H9 (cell line): ENCODE results near the gene IPO11. TPM values are rescaled to one million over a fixed set of nuclear protein-coding genes. Genes with fewer than 3 reads are reported as not detected.

Experiments used
- DNase-seq: peaks from one replicate; pipeline ENCODE4 v3.0.0-alpha.2; 2017
- H2AFZ ChIP-seq: one replicate; pipeline ENCODE4 v1.6.1; 2013; ENCODE audit warnings: mild to moderate bottlenecking, low read length, control low read depth, moderate library complexity
- H2AK5ac ChIP-seq: 2 replicates; pipeline ENCODE4 v1.6.1; 2013; ENCODE audit warnings: low read length, control low read depth, mixed read lengths; ENCODE audit not compliant: insufficient read length
- H2BK120ac ChIP-seq: one replicate; pipeline ENCODE4 v1.6.1; 2013; ENCODE audit warnings: low read depth, mild to moderate bottlenecking, low read length, control low read depth, inconsistent platforms; ENCODE audit not compliant: poor library complexity, severe bottlenecking
- H2BK12ac ChIP-seq: 2 replicates; pipeline ENCODE4 v1.6.1; 2013; ENCODE audit warnings: low read length, control low read depth, mixed read lengths, low read depth; ENCODE audit not compliant: insufficient read length
- H2BK15ac ChIP-seq: 2 replicates; pipeline ENCODE4 v1.6.1; 2013; ENCODE audit warnings: low read depth, low read length, control low read depth
- H2BK20ac ChIP-seq: one replicate; pipeline ENCODE4 v1.6.1; 2013; ENCODE audit warnings: low read depth, mild to moderate bottlenecking, low read length, control low read depth, inconsistent platforms; ENCODE audit not compliant: poor library complexity, severe bottlenecking
- H2BK5ac ChIP-seq: 2 replicates; pipeline ENCODE4 v1.6.1; 2013; ENCODE audit warnings: low read length, control low read depth, mixed read lengths; ENCODE audit not compliant: insufficient read length
- H3K14ac ChIP-seq: 2 replicates; pipeline ENCODE4 v1.6.1; 2013; ENCODE audit warnings: low read length, control low read depth; ENCODE audit not compliant: insufficient read depth
- H3K18ac ChIP-seq: 2 replicates; pipeline ENCODE4 v1.6.1; 2013; ENCODE audit warnings: low read depth, mild to moderate bottlenecking, mixed read lengths, low read length, control low read depth; ENCODE audit not compliant: insufficient read length
- H3K23ac ChIP-seq: 2 replicates; pipeline ENCODE4 v1.6.1; 2013; ENCODE audit warnings: low read length, control low read depth, mixed read lengths, low read depth; ENCODE audit not compliant: insufficient read length
- H3K23me2 ChIP-seq: 2 replicates; pipeline ENCODE4 v1.6.1; 2013; ENCODE audit warnings: low read depth, mild to moderate bottlenecking, mixed read lengths, low read length, control low read depth; ENCODE audit not compliant: insufficient read length, poor library complexity, severe bottlenecking
- H3K27ac ChIP-seq: 2 replicates; pipeline ENCODE4 v1.5.1; 2013; ENCODE audit warnings: low read length, control low read depth, mixed read lengths, low read depth; ENCODE audit not compliant: insufficient read length
- H3K27me3 ChIP-seq: 2 replicates; pipeline ENCODE4 v1.6.1; 2013; ENCODE audit warnings: low read length, control low read depth, inconsistent platforms; ENCODE audit not compliant: insufficient read depth
- H3K4ac ChIP-seq: 2 replicates; pipeline ENCODE4 v1.6.1; 2013; ENCODE audit warnings: low read depth, mild to moderate bottlenecking, control low read depth, inconsistent platforms, low read length, moderate library complexity
- H3K4me1 ChIP-seq: 2 replicates; pipeline ENCODE4 v1.6.1; 2013; ENCODE audit warnings: low read length, control low read depth, inconsistent platforms; ENCODE audit not compliant: insufficient read depth
- H3K4me2 ChIP-seq: 2 replicates; pipeline ENCODE4 v1.6.1; 2013; ENCODE audit warnings: low read length, control low read depth, mixed read lengths; ENCODE audit not compliant: insufficient read length, insufficient read depth
- H3K56ac ChIP-seq: 2 replicates; pipeline ENCODE4 v1.6.1; 2013; ENCODE audit warnings: low read depth, mild to moderate bottlenecking, mixed read lengths, low read length, control low read depth; ENCODE audit not compliant: insufficient read length
- H3K79me1 ChIP-seq: 2 replicates; pipeline ENCODE4 v1.6.1; 2013; ENCODE audit warnings: low read depth, mild to moderate bottlenecking, moderate library complexity, low read length, control low read depth, inconsistent platforms; ENCODE audit not compliant: insufficient read depth, poor library complexity, severe bottlenecking
- H3K79me2 ChIP-seq: 2 replicates; pipeline ENCODE4 v1.6.1; 2013; ENCODE audit warnings: low read length, control low read depth, inconsistent platforms; ENCODE audit not compliant: insufficient read depth
- H3K9ac ChIP-seq: 2 replicates; pipeline ENCODE4 v1.6.1; 2013; ENCODE audit warnings: low read length, control low read depth, mixed read lengths; ENCODE audit not compliant: insufficient read length; ENCODE audit errors: extremely low read depth
- H3K9me3 ChIP-seq: one replicate; pipeline ENCODE4 v1.6.1; 2013; ENCODE audit warnings: low read depth, low read length, inconsistent platforms; ENCODE audit not compliant: control insufficient read depth
- H3T11ph ChIP-seq: one replicate; pipeline ENCODE4 v1.6.1; 2013; ENCODE audit warnings: mild to moderate bottlenecking, low read length, control low read depth, inconsistent platforms
- H4K20me1 ChIP-seq: one replicate; pipeline ENCODE4 v1.6.1; 2013; ENCODE audit not compliant: control insufficient read depth, insufficient read length, insufficient read depth
- H4K5ac ChIP-seq: 2 replicates; pipeline ENCODE4 v1.6.1; 2013; ENCODE audit warnings: low read depth, mild to moderate bottlenecking, mixed read lengths, low read length, control low read depth; ENCODE audit not compliant: insufficient read length
- H4K8ac ChIP-seq: replicated peaks from 2 replicates; pipeline ENCODE4 v1.6.1; 2013; ENCODE audit warnings: low read length, control low read depth, mixed read lengths, low read depth; ENCODE audit not compliant: insufficient read length
- H4K91ac ChIP-seq: 2 replicates; pipeline ENCODE4 v1.6.1; 2013; ENCODE audit warnings: low read depth, mild to moderate bottlenecking, moderate library complexity, mixed read lengths, low read length, control low read depth; ENCODE audit not compliant: insufficient read length
- H3K27ac Mint-ChIP-seq, 3 experiments: 2 replicates in 2 of 3; 3 replicates in 1 of 3; pipeline ENCODE4 v1.8.0; 2020 to 2021; ENCODE audit warnings: mixed read lengths in 3 of 3, mild to moderate bottlenecking in 1 of 3, moderate library complexity in 1 of 3
- H3K27me3 Mint-ChIP-seq: 2 replicates; pipeline ENCODE4 v1.8.0; 2021; ENCODE audit warnings: low read depth, mild to moderate bottlenecking, moderate library complexity, mixed read lengths
- H3K36me3 Mint-ChIP-seq, 3 experiments: 2 replicates in 2 of 3; 3 replicates in 1 of 3; pipeline ENCODE4 v1.8.0; 2020 to 2021; ENCODE audit warnings: low read depth in 3 of 3, mixed read lengths in 3 of 3; ENCODE audit not compliant: insufficient read depth in 1 of 3
- H3K4me1 Mint-ChIP-seq, 2 experiments: 2 replicates each; pipeline ENCODE4 v1.8.0; 2020; ENCODE audit warnings: mixed read lengths in 2 of 2
- H3K4me3 Mint-ChIP-seq, 2 experiments: 2 replicates in 1 of 2; 3 replicates in 1 of 2; pipeline ENCODE4 v1.8.0; 2020 to 2021; ENCODE audit warnings: mild to moderate bottlenecking in 2 of 2, mixed read lengths in 2 of 2, moderate library complexity in 1 of 2
- H3K9me3 Mint-ChIP-seq, 2 experiments: 2 replicates in 1 of 2; 3 replicates in 1 of 2; pipeline ENCODE4 v1.8.0; 2020; ENCODE audit warnings: mild to moderate bottlenecking in 2 of 2, mixed read lengths in 2 of 2, moderate library complexity in 1 of 2
- WGBS: extraction: QIAGEN DNeasy Blood & Tissue Kit; methylation state at CpG from one replicate; pipeline ENCODE4 v1.1.7; 2013; ENCODE audit warnings: missing lambda C conversion rate, low lambda C conversion rate, mixed read lengths; ENCODE audit not compliant: insufficient read length; ENCODE audit errors: extremely low coverage; 5-methylcytosine and 5-hydroxymethylcytosine counted together
- total RNA-seq: library from RNA; stranded (reverse); gene quantifications from 2 replicates; pipeline ENCODE4 v1.2.1, GENCODE V29; 2021
- TF ChIP-seq, protein P1 (sequence below): fragments of 200-600 bp; sonication (generic); conservative IDR thresholded peaks from 3 replicates; pipeline ENCODE4 v1.8.0; 2021; ENCODE audit warnings: antibody characterized with exemption, mild to moderate bottlenecking

Gene IPO11
- total RNA-seq, 1 experiment from 2014 or later, result 63.0 TPM

DNA sequence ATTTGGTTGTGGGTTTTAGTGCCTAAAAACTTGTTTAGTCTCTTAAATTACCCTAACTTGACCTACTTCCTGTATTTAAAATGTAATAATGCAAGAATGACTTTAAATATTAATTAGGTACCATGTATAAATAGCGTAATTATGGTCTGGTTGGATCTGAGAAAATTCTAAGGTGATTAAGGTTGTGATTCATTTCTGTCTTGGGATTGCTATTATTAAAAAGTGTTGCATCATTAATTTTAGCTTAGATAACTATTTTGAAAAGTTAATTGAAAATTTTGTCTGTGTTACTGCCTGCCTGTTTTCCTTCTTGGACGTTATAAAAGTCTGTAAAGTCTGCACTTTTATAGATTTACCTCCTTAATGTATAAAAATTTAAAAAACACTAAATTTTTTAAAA lies 177.8 kb downstream of the IPO11 start:
- TF ChIP-seq, protein P1, sequence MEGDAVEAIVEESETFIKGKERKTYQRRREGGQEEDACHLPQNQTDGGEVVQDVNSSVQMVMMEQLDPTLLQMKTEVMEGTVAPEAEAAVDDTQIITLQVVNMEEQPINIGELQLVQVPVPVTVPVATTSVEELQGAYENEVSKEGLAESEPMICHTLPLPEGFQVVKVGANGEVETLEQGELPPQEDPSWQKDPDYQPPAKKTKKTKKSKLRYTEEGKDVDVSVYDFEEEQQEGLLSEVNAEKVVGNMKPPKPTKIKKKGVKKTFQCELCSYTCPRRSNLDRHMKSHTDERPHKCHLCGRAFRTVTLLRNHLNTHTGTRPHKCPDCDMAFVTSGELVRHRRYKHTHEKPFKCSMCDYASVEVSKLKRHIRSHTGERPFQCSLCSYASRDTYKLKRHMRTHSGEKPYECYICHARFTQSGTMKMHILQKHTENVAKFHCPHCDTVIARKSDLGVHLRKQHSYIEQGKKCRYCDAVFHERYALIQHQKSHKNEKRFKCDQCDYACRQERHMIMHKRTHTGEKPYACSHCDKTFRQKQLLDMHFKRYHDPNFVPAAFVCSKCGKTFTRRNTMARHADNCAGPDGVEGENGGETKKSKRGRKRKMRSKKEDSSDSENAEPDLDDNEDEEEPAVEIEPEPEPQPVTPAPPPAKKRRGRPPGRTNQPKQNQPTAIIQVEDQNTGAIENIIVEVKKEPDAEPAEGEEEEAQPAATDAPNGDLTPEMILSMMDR, result no peak
- no peaks in the 10 kb centered on the region for H3K23me2 ChIP-seq
- no peaks in the 10 kb centered on the region for H4K20me1 ChIP-seq
- no peak overlapping the region for H3K27ac Mint-ChIP-seq
- no peak for DNase-seq
- H4K5ac ChIP-seq, result no peak overlapping the region
- H3K4ac ChIP-seq, result no peak overlapping the region
- no peak overlapping the region for H2AFZ ChIP-seq
- H3K36me3 Mint-ChIP-seq, result peaks cover 6 to 28% (median 16%) of the 10 kb centered on the region in 3 experiments
- no peaks in the 10 kb centered on the region for H3K9me3 ChIP-seq
- H3T11ph ChIP-seq, result no peak overlapping the region
- H3K9me3 Mint-ChIP-seq, result no peaks in the 10 kb centered on the region
- no peak overlapping the region for H3K23ac ChIP-seq
- WGBS, result no CpG with 5 or more reads among the region's 2 CpGs
- H2BK20ac ChIP-seq, result no peak overlapping the region
- H3K27me3 ChIP-seq, result no peaks in the 10 kb centered on the region
- H3K4me3 Mint-ChIP-seq, result no peak overlapping the region
- no peaks in the 10 kb centered on the region for H3K27me3 Mint-ChIP-seq
- H2BK12ac ChIP-seq, result no peak overlapping the region
- no peak overlapping the region for H3K18ac ChIP-seq
- no peak overlapping the region for H3K4me2 ChIP-seq
- no peak overlapping the region for H4K8ac ChIP-seq
- no peaks in the 10 kb centered on the region; the same call in 1 of the 2 replicates for H3K79me2 ChIP-seq
- peaks cover 17 to 21% of the 10 kb centered on the region in 2 experiments for H3K4me1 Mint-ChIP-seq
- H3K14ac ChIP-seq, result no peak overlapping the region
- no peak overlapping the region for H2BK5ac ChIP-seq
- H2BK15ac ChIP-seq, result no peak overlapping the region
- no peak overlapping the region for H2BK120ac ChIP-seq
- H3K56ac ChIP-seq, result no peak overlapping the region
- no peak overlapping the region for H3K27ac ChIP-seq
- H3K79me1 ChIP-seq, result no peaks in the 10 kb centered on the region
- no peak overlapping the region for H3K9ac ChIP-seq
- H4K91ac ChIP-seq, result no peak overlapping the region
- H3K4me1 ChIP-seq, result peaks cover 8% of the 10 kb centered on the region; the same call in 1 of the 2 replicates
- no peak overlapping the region for H2AK5ac ChIP-seq
